Measurements from ENCODE around the gene SRGAP1. TPM values are rescaled to one million over a fixed set of nuclear protein-coding genes. Genes with fewer than 3 reads are reported as not detected.
"Not testable (repeated sequence)": the region's sequence is repeated elsewhere in the genome, so short reads cannot be mapped to it uniquely, and the experiment has no call there.

Gene SRGAP1
- polyA plus RNA-seq, 4 donors, result 13.1 to 26.5 (median 21.6) TPM

DNA sequence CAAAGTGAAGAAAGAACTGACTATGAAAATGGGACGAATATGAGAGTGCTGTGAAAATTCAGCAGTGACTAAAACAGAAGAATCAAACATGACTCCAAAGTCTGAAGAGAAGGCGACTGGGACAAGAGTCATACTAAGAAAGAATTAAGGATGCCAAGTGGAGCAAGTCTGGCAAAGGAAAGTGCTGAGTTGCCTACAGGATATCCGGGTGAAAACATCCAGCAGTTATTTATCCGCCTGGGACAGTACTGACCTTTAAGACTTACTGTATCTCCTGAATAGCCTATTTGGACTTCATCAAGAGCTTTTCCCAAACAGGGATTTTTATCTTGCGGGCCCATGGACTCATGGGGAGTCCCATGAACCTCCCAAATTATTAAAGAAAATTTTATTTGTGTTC, 336.5 kb downstream of the SRGAP1 start:
- DNase-seq (ENCODE audit: low read depth in 4 of 4, low spot score in 3 of 4), result no peak

DNA sequence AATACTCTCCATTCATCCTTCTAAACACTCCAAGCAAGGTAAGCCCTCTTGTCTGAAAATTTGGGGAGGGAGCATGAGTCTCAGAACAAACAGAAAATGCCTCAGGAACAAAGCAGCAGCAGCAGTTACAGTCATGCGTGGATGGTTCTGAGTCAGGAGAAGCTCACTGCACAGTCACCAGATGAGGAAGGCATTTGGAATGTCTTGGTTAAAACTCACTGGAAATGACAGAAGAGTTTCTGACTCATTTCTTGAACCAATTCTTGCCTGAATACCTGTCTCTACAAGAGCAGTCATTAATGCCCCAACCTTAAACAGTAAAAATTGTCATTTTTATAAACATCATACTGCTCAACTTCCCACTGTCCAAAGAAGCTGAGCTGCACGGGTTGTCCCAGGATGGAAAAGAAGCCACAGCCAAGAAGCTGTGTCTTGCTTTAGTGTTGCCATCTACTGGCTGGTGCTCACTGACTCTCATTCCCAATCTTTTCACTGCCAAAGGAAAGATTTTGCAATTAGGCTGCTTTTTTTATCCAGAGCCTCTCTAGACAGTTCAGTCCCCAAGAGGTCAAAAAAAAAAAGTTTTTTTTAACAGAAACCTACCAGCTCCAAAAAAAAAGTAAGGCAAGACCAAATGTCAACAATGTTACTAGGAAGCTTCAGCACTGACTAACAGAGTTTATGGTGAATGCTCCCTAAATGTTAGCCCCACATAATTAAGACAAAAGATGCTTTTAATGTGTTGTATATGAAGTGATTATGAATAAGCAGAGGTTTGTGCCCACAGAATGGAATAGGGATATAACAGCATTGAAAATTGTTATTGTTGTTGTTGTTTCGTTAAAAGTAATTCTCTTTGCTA, 337.2 kb downstream of the SRGAP1 start:
- peak; percentile 29 to 42 (median 37) for DNase-seq (ENCODE audit: low read depth in 4 of 4, low spot score in 3 of 4)

DNA sequence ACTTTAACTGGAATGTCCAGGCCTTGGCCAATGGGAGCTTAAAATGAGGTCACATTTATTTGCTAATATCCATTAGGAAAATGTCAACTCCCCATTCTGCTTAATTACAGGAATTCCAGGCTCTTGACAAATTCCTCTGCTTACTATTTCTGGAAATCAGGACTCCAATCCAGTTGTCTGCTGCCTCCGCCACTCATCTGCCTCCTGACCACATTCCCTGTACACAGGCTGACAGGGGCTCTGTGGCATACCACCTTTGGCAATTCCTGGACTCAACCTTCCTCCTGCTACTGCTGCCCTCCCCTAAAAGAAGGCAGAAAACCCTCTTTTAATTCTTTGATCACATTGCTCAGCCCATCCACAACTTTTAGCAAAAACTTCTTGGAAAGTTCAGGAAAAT, 339.7 kb downstream of the SRGAP1 start:
- no peak for DNase-seq (ENCODE audit: low read depth in 4 of 4, low spot score in 3 of 4)

DNA sequence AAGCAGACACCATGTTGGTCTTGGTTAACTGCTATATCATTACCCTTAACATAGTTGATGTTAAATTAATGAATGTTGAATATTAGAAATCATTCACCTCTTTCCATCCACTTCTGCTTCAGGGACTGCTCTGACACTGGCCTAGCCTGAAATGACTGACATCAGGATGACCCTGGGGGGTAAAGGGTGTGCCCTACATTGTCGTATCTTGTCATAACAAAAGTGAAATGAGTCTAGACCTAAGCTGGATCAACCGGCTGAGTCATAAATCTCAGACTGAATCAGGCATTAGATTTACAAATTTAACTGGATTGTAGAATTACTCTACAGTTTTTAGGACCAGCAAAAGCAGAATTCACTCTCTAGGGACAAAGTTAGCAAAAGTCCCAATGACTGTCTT, 342.3 kb downstream of the SRGAP1 start:
- no peak for DNase-seq (ENCODE audit: low read depth in 4 of 4, low spot score in 3 of 4)

DNA sequence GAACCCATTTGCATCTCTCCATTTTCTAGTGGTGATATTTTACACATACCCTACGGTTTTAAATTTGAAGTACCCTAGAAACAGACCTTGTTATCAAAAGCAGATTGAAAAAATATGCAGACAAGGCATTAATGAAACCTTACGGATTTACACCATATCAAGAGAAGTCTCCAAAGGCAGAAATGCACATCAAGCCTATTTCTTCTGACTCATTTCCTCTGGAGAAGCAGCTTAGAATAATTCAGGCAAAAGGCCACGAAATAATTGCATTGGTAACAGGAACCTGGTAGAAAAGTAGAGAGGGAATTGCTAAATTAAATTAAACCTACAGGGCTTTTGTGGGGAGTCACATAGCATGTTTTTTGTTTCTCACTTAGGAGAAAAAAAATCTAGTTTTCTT, 342.9 kb downstream of the SRGAP1 start:
- no peak for DNase-seq (ENCODE audit: low read depth in 4 of 4, low spot score in 3 of 4)

DNA sequence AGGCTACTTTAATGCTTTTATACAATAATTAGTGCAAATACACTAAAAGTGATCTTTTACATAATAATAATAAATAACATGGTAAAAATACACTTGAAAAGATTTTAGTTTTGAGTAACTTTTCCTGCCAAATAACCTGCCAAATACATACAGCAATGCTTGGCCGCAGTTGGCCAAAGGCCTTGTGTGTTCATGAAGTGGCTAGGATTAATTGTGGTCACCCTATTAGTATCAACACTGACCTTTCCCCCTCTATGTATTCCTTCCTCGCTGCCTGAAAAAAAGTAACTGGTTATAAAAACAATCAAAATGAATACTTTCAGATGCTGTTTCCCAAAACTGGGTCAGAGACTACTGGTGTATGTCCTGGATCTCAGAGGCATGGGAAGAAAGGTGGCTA, 343.3 kb downstream of the SRGAP1 start:
- DNase-seq (ENCODE audit: low read depth in 4 of 4, low spot score in 3 of 4), result no peak

DNA sequence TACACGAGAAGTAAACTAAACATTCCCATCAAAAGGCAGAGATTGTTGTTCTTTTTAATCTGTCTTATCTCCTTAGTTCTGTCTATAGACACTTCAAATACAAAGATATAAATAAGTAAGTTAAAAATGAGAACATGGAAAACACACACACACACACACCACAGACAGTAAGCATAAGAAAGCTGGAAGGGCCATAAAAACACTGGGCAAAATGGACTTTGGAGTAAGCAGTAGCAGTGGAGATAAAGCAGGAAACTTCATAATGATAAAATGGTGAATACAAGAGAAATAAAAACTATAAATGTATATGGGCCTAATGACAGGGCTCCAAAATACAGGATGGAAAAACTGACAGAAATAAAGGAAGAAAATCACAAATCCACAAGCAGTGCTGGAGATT, 345.0 kb downstream of the SRGAP1 start:
- DNase-seq (ENCODE audit: low read depth in 4 of 4, low spot score in 3 of 4), result no peak

DNA sequence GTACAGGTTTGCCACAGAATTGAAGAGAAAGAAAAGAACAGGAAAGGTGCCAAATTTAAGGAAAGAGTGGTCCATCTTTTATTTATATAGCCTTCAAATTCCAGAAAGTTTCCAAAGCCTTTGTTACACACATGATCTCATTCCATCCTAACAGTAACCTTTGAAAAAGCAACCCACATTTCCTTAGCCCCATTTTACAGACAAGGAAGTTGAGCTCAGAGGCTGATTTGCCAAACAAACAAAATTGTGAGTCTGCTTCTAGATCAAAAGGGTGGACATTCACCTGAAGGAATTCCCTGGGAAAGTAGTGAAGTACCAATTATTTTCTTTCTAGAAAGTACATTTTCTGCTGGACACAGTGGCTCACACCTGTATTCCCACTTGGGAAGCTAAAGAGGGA, 345.6 kb downstream of the SRGAP1 start:
- DNase-seq (ENCODE audit: low read depth in 4 of 4, low spot score in 3 of 4), result no peak

DNA sequence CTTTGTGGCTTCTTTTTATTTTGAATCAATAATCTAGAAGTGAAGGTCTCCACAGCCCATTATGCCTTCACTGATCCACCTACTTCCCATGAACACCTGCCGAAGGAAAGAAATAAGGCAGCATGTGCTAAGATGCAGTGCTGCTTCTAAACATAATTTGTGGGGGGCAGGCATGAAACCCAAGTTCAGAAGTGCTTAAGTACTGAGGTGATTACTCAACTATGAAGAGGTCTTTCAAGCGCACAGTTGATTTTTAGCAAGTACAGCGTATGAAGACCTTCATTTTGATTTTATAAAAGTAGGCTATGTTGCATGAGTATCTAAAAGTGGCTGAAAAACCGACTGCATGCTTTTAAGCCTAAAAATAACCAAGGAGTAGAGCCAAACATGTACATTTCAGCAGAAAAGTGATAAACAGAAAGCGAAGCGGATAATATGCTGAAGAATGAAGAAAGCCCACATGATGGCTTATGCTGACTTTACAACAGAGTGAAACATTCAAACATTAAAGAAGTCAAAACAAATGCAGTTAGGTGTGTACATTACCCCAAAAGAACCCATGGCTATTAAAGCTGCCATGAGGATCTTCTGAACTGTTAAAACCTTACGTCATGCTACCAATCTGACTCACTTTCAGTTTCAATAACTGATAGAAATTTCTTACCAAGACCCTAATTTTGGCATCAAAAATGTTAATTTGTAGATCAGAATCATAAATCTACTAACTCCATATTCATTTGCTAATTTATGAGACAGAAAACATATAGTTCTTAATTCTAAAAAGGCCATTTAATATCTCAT, 348.3 kb downstream of the SRGAP1 start:
- no peak for DNase-seq (ENCODE audit: low read depth in 4 of 4, low spot score in 3 of 4)

DNA sequence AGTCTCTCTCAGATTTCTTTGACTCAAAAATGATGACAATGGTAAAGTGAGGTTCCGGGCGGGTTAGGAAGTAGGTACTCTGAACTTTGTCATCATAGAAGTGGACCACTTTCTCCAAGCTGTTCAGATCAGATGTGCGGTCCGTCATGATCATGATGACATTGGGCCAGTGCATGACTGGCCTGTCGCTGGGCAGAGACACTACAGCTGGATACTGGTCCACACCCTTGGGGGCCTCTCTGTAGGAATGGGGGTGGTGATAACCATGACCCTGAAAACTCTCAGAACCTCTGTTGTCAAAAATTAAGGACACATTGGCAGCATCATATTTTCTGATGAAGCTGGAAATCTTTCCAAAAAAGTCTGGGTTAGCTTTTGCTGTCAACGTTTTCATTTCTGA, 349.4 kb downstream of the SRGAP1 start:
- DNase-seq (ENCODE audit: low read depth in 4 of 4, low spot score in 3 of 4), result no peak

DNA sequence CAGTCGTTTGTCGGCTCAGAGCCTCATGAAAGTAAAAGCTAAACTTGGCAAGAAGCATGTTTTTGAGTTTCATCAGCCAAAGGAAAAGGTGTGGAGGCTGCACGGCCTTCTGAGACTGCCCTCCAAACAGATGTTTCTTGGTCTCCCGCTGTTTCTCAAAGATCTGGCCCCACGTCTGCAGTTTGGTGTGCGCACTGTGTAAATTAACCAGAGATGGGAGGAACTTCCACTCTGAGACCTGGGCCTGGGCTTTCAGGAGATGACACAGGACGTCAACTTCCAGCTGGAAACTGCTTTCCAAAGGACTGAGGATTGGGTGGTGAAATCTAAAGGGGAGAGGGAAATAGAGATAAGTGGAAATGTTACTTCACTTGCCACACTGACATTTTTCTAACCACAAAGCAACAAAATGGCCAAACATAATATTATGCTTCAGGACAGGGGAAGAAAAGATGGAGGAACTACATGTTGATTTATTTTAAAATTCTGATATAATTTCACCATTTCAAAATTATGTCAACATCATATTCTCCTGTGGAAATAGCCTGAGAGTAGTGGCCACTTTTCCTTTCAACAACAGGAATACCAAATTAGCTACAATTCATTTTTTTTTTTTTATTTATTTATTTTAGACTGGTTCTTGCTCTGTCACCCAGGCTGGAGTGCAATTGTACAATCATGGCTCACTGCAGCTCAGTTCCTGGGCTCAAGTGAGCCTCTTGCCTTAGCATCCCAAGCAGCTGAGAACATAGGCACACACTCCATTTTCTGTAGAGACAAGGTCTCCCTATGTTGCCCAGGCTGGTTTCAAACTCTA, 350.0 kb downstream of the SRGAP1 start:
- DNase-seq (ENCODE audit: low read depth in 4 of 4, low spot score in 3 of 4), result no peak

DNA sequence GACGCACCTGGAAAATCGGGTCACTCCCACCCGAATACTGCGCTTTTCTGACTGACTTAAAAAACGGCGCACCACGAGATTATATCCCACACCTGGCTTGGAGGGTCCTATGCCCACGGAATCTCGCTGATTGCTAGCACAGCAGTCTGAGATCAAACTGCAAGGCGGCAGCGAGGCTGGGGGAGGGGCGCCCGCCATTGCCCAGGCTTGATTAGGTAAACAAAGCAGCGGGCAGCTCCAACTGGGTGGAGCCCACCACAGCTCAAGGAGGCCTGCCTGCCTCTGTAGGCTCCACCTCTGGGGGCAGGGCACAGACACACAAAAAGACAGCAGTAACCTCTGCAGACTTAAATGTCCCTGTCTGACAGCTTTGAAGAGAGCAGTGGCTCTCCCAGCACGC, 351.3 kb downstream of the SRGAP1 start:
- not testable (repeated sequence) for DNase-seq (ENCODE audit: low read depth in 4 of 4, low spot score in 3 of 4)

DNA sequence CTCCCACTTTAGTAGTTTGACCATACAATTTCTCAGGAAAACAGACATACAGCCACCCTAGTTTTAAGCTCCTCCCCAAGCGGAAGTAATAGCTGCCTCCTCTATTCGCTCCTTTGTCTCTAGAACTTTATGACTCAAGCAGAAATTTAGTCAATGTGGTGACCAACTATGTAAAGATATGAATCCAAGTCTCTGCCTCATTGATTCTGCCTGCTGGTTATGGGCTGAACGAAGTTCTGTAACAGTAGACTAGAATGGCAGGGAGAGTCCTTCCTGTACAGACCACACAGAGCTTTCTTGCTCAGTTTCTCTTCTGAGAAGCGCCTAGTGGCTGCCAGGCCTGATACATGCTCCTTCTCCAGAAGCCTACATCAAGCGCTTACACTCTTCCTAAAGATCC, 358.5 kb downstream of the SRGAP1 start:
- no peak for DNase-seq (ENCODE audit: low read depth in 4 of 4, low spot score in 3 of 4)

DNA sequence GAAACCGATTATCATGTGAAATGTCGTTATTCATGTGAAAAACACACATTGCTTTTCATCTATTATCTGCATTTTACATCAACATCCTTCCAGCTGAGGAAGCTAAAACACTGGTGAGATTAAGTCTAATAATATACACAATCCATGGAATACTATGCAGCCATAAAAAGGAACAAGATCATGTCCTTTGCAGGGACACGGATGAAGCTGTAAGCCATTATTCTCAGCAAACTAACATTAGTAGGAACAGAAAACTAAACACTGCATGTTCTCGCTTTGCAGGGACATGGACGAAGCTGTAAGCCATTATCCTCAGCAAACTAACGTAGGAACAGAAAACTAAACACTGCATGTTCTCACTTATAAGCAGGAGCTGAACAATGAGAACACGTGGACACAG, 359.3 kb downstream of the SRGAP1 start:
- DNase-seq (ENCODE audit: low read depth in 4 of 4, low spot score in 3 of 4), result no peak

DNA sequence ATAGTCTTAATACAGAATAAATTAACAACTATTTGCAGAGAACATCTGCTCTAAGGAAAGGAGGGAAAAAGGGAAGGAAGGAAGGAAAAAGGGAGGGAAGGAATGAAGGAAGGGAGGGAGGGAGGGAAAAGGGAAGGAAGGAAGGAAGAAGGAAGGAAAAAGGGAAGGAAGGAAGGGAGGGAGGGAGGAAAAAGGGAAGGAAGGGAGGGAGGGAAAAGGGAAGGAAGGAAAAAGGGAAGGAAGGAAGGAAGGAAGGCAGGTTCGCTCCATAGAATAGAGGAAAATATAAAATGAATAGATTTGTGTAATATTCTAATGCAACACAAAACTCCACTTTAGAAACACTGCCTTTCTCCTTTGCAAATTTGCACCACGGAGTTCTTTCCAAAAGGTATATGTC, 361.0 kb downstream of the SRGAP1 start:
- DNase-seq (ENCODE audit: low read depth in 4 of 4, low spot score in 3 of 4), result no peak

DNA sequence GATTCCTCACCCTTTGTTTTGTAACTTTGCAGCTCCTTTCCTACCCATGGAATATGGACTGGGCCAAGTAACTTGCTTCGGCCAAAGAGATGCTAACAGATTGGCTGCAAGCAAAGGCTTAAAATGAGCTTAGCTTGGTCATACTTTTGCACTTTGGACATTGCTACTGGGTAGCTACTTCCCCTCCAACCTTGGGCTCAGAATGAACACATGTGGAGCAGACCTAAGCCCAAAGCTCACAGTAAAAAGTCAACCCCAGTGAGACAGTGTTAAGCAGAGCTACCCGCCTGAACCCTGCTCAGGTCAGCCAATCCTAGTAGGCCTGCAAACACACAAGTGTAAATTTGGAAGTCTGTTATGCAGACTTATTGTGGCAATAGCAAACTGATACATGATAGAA, 363.0 kb downstream of the SRGAP1 start:
- no peak for DNase-seq (ENCODE audit: low read depth in 4 of 4, low spot score in 3 of 4)

Other genes with a start within 250 kb of the SRGAP1 start
- gene DPY19L2, start 176.2 kb upstream of the SRGAP1 start, polyA plus RNA-seq (ENCODE audit: insufficient read length in 4 of 4), result 10 to 100 TPM; 21.5 to 78.2 (median 47.3) TPM
- gene RXYLT1, start 64.8 kb upstream of the SRGAP1 start, polyA plus RNA-seq (ENCODE audit: insufficient read length in 4 of 4), result 10 to 100 TPM; 24.8 to 37.4 (median 31.3) TPM